ENCODE measurements around the gene RNF126.
"Not testable (repeated sequence)": the region's sequence is repeated elsewhere in the genome, so short reads cannot be mapped to it uniquely, and the experiment has no call there.

RNF126 gene

DNA sequence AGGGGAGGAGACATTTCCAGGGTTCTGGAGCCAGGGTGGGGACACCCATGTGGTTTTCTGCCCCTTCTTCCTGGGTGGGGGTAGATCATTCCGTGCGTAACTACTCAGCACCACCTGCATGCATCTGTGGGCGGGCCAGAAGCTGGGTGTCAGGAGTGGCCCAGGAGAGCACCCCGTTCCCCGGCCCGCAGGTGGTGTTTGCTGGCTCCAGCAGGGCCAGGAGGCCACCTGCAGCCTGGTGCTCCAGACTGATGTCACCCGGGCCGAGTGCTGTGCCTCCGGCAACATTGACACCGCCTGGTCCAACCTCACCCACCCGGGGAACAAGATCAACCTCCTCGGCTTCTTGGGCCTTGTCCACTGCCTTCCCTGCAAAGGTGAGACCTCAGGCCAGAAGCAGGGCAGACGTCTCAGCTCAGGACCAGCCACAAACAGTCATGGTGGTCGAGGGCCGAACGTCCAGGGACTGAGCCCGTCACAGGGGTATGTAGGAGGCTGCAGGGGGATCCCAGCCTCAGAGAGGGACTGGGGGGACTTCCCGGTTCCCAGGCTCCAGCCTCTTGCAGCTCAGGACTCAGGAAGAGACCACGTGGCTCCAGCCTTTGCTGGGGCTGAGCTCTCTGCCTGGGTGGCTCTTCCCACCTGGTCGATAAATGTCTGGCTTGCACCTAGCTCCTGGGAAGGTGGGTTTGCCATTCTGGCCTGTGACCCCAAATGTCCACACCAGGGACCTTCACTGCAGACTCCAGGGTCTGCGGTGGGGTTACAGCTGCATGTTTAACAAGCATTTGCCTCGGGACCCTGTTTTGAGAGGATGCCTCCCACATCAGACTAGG is 14.8 kb upstream of the RNF126 start:
- H3K4me3 ChIP-seq (ENCODE audit: low read length), result peak overlapping the region; percentile 86
- TF ChIP-seq, protein P1, sequence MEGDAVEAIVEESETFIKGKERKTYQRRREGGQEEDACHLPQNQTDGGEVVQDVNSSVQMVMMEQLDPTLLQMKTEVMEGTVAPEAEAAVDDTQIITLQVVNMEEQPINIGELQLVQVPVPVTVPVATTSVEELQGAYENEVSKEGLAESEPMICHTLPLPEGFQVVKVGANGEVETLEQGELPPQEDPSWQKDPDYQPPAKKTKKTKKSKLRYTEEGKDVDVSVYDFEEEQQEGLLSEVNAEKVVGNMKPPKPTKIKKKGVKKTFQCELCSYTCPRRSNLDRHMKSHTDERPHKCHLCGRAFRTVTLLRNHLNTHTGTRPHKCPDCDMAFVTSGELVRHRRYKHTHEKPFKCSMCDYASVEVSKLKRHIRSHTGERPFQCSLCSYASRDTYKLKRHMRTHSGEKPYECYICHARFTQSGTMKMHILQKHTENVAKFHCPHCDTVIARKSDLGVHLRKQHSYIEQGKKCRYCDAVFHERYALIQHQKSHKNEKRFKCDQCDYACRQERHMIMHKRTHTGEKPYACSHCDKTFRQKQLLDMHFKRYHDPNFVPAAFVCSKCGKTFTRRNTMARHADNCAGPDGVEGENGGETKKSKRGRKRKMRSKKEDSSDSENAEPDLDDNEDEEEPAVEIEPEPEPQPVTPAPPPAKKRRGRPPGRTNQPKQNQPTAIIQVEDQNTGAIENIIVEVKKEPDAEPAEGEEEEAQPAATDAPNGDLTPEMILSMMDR (conservative IDR thresholded peaks at IDR 0.05; ENCODE audit: low read length), result no peak
- no peak for DNase-seq (ENCODE audit: low read depth)

GRCh38 chr19:677201-677600 is 14.2 kb upstream of the RNF126 start:
- TF ChIP-seq, protein P1 (conservative IDR thresholded peaks at IDR 0.05; ENCODE audit: low read length), result no peak
- H3K4me3 ChIP-seq (ENCODE audit: low read length), result peak overlapping the region; percentile 86
- peak; percentile 82 for DNase-seq (ENCODE audit: low read depth)

GRCh38 chr19:676339-677105 is 13.5 kb upstream of the RNF126 start, which contains the start of gene FSTL3:
Gene FSTL3, plus strand, starts transcription at chr19:676392. Its CDS starts 32 bp downstream, at chr19:676424.
- no peak for DNase-seq (ENCODE audit: low read depth)
- H3K4me3 ChIP-seq (ENCODE audit: low read length), result peak within 1 kb of the TSS; percentile 86
- TF ChIP-seq, protein P1 (conservative IDR thresholded peaks at IDR 0.05; ENCODE audit: low read length), result no peak

GRCh38 chr19:676007-676338 is 13.0 kb upstream of the RNF126 start:
- peak overlapping the region; percentile 46 for H3K4me3 ChIP-seq (ENCODE audit: low read length)
- DNase-seq (ENCODE audit: low read depth), result no peak
- TF ChIP-seq, protein P1 (conservative IDR thresholded peaks at IDR 0.05; ENCODE audit: low read length), result no peak

DNA sequence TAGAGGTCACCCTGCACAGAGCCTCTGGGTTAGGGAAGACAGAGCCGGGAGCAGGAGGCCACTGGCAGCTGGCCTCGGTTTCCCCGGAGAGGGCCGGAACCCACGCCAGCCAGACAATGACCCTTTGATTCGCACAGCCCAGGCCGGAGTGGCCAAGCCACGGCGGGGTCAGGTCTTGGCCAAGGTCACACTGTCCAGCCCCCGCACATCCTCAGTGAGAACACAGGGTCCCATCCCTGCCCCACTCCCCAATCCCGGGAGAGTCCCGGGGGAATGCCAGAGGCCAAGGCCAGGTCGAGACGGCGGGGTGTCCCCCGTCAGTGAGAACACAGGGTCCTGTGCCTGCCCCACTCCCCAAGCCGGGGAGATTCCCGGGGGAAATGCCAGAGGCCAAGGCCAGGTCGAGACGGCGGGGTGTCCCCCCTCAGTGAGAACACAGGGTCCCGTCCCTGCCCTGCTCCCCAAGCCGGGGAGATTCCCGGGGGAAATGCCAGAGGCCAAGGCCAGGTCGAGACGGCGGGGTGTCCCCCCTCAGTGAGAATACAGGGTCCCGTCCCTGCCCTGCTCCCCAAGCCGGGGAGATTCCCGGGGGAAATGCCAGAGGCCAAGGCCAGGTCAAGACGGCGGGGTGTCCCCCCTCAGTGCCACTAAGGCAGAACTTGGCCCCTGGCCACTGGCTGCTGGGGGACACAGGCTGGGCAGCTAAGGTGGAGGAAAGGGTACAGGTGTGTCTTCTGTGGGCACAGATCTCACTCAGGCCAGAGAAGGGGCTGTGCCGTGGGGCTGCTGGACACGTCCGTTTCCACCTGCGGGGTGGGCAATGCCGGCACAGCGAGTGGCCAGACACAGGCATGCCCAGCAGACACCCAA is 11.5 kb upstream of the RNF126 start:
- no peak for DNase-seq (ENCODE audit: low read depth)
- TF ChIP-seq, protein P1 (conservative IDR thresholded peaks at IDR 0.05; ENCODE audit: low read length), result no peak
- no peak overlapping the region for H3K4me3 ChIP-seq (ENCODE audit: low read length)

DNA sequence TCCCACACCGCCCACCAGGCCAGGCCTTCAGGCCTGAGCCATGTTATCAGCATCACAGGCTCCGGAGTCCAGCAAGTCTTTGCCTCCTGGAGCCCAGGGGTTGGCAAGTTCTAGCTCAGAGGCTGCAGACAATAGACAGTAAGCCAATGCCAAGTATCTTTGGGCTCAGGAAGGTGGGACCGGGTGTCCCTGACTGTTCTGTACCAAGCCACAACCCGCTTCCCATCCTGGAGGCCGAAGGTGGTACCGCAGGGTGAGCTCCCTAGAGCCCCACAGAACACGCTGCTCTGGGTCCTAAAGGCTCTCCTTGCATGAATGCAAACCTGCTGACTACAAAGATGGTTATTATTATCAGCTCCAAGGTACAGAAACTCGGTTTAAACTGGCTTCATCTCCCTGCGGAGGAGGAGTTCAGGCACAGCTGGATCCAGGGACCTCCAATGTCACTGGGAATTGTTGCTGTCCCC is 7.6 kb upstream of the RNF126 start:
- TF ChIP-seq, protein P1 (conservative IDR thresholded peaks at IDR 0.05; ENCODE audit: low read length), result no peak
- H3K4me3 ChIP-seq (ENCODE audit: low read length), result no peak overlapping the region
- no peak for DNase-seq (ENCODE audit: low read depth)

DNA sequence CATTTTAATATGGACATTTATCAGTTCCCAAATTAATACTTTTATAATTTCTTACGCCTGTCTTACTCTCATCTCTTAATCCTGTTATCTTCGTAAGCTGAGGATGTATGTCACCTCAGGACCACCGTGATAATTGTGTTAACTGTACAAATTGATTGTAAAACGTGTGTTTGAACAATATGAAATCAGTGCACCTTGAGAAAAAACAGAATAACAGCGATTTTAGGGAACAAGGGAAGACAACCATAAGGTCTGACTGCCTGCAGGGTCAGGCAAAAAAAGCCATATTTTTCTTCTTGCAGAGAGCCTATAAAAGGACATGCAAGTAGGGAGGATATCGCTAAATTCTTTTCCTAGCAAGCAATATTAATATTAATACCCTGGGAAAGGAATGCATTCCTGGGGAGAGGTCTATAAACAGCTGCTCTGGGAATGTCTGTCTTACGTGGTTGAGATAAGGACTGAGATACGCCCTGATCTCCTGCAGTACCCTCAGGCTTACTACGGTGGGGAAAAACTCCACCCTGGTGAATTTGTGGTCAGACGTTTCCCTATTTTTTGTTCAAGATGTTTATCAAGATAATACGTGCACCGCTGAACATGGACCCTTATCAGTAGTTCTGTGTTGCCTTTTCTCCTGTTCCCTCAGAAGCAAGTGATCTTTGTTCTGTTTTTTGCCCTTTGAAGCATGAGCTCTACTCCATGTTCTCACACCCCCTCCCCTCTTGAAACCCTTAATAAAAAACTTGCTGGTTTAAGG is 5.8 kb upstream of the RNF126 start:
- H3K4me3 ChIP-seq (ENCODE audit: low read length), result not testable (repeated sequence)

DNA sequence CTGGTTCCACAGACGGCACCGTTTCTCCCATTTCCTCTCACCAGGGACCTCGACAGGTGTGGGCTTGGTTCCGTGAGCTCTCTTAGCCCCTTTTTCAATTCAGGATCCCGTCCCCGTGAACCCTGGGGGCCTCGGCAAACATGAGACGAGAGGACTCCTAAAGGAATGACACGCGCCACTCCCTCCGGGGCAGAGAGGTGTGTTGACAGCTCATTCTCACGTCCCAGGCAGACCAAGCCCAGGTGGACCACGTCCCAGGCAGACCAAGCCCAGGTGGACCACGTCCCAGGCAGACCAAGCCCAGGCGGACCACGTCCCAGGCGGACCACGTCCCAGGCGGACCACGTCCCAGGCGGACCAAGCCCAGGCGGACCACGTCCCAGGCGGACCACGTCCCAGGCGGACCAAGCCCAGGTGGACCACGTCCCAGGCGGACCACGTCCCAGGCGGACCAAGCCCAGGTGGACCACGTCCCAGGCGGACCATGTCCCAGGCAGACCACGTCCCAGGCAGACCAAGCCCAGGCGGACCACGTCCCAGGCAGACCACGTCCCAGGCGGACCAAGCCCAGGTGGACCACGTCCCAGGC is 4.1 kb upstream of the RNF126 start:
- not testable (repeated sequence) for H3K4me3 ChIP-seq (ENCODE audit: low read length); DNase-seq (ENCODE audit: low read depth)

More for the DNA sequence above, 5.8 kb upstream of the RNF126 start:
- DNase-seq (ENCODE audit: low read depth), result not testable (repeated sequence)

Measured in AG10803 (cell line).